ENCODE data around the gene CDH23.

The CDH23 gene

GRCh38 chr10:71648254-71648932 lies 251.7 kb downstream of the CDH23 start:
- no peak for DNase-seq

- DNase-seq = no peak
These were observed 252.2 kb downstream of the CDH23 start for GRCh38 chr10:71648933-71649320.

GRCh38 chr10:71649631-71650030 lies 252.9 kb downstream of the CDH23 start:
- no peak for DNase-seq

GRCh38 chr10:71650397-71650796 lies 253.7 kb downstream of the CDH23 start:
- no peak for DNase-seq

GRCh38 chr10:71651428-71651827 lies 254.7 kb downstream of the CDH23 start:
- DNase-seq = no peak

- DNase-seq = no peak
These were observed 255.2 kb downstream of the CDH23 start for GRCh38 chr10:71651928-71652327.

- no peak for DNase-seq
These were observed 256.3 kb downstream of the CDH23 start for GRCh38 chr10:71653044-71653443.

GRCh38 chr10:71656220-71656619 lies 259.5 kb downstream of the CDH23 start:
- no peak for DNase-seq

- no peak for DNase-seq
These were observed 261.1 kb downstream of the CDH23 start for GRCh38 chr10:71657604-71658466.

- no peak for DNase-seq
These were observed 261.7 kb downstream of the CDH23 start for GRCh38 chr10:71658467-71658745.

- no peak for DNase-seq
These were observed 262.5 kb downstream of the CDH23 start for GRCh38 chr10:71659111-71659634.

GRCh38 chr10:71659737-71660136 lies 263.0 kb downstream of the CDH23 start:
- no peak for DNase-seq

- DNase-seq = no peak
These were observed 263.6 kb downstream of the CDH23 start for GRCh38 chr10:71660313-71660712.

- no peak for DNase-seq
These were observed 264.4 kb downstream of the CDH23 start for GRCh38 chr10:71661060-71661622.

- DNase-seq = no peak
These were observed 265.1 kb downstream of the CDH23 start for GRCh38 chr10:71661779-71662336.

GRCh38 chr10:71663311-71663710 lies 266.6 kb downstream of the CDH23 start:
- DNase-seq = no peak

GRCh38 chr10:71664585-71664984 lies 267.9 kb downstream of the CDH23 start:
- no peak for DNase-seq

- no peak for DNase-seq
These were observed 268.7 kb downstream of the CDH23 start for GRCh38 chr10:71665456-71665855.

GRCh38 chr10:71666639-71667386 lies 270.1 kb downstream of the CDH23 start:
- no peak for DNase-seq

- no peak for DNase-seq
These were observed 270.6 kb downstream of the CDH23 start for GRCh38 chr10:71667387-71667752.

GRCh38 chr10:71671994-71672946 lies 275.6 kb downstream of the CDH23 start:
- no peak for DNase-seq

Measured in activated effector memory CD4-positive, alpha-beta T cell treated with Interleukin-2 at 50 U/mL for 16 hours (primary cell).